Nephron progenitor cell (in vitro differentiated cells): ENCODE data around the gene GABRP.

Experiments
- DNase-seq: peaks from one replicate; pipeline ENCODE4 v3.0.0; 2021
- H3K27ac Mint-ChIP-seq: 2 replicates; pipeline ENCODE4 v1.8.0; 2021; ENCODE audit warnings: mild to moderate bottlenecking, moderate library complexity, mixed read lengths
- H3K27me3 Mint-ChIP-seq: 2 replicates; pipeline ENCODE4 v1.8.0; 2021; ENCODE audit warnings: mild to moderate bottlenecking, low read depth, mixed read lengths; ENCODE audit not compliant: poor library complexity
- H3K36me3 Mint-ChIP-seq: 2 replicates; pipeline ENCODE4 v1.8.0; 2021; ENCODE audit warnings: low read depth, mixed read lengths
- H3K4me1 Mint-ChIP-seq: 2 replicates; pipeline ENCODE4 v1.8.0; 2021; ENCODE audit warnings: mixed read lengths
- H3K4me3 Mint-ChIP-seq: 2 replicates; pipeline ENCODE4 v1.8.0; 2021; ENCODE audit warnings: mild to moderate bottlenecking, moderate library complexity, mixed read lengths
- H3K9me3 Mint-ChIP-seq: 2 replicates; pipeline ENCODE4 v1.8.0; 2021; ENCODE audit warnings: mild to moderate bottlenecking, moderate library complexity, mixed read lengths
- TF ChIP-seq, protein P1 (sequence below): fragments of 200-600 bp; sonication (generic); IDR thresholded peaks from 2 replicates; pipeline ENCODE4 v1.5.0; 2021; ENCODE audit warnings: antibody characterized with exemption

Gene GABRP

GRCh38 chr5:170783498-170784247 is at the start of gene GABRP:
Gene GABRP, plus strand, starts transcription at chr5:170783725. Its CDS starts 4,891 bp downstream, at chr5:170788616.
- TF ChIP-seq, protein P1, sequence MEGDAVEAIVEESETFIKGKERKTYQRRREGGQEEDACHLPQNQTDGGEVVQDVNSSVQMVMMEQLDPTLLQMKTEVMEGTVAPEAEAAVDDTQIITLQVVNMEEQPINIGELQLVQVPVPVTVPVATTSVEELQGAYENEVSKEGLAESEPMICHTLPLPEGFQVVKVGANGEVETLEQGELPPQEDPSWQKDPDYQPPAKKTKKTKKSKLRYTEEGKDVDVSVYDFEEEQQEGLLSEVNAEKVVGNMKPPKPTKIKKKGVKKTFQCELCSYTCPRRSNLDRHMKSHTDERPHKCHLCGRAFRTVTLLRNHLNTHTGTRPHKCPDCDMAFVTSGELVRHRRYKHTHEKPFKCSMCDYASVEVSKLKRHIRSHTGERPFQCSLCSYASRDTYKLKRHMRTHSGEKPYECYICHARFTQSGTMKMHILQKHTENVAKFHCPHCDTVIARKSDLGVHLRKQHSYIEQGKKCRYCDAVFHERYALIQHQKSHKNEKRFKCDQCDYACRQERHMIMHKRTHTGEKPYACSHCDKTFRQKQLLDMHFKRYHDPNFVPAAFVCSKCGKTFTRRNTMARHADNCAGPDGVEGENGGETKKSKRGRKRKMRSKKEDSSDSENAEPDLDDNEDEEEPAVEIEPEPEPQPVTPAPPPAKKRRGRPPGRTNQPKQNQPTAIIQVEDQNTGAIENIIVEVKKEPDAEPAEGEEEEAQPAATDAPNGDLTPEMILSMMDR: no peak
- Mint-ChIP-seq H3K27ac (no peak within 1 kb of the TSS), H3K4me3 (no peak within 1 kb of the TSS), H3K36me3 (no peaks in the 10 kb centered on the region), H3K4me1 (no peaks in the 10 kb centered on the region), H3K9me3 (no peaks in the 10 kb centered on the region), H3K27me3 (peaks cover 15% of the 10 kb centered on the region)
- DNase-seq: no peak

- TF ChIP-seq, protein P1: no peak
- Mint-ChIP-seq H3K4me1 (no peaks in the 10 kb centered on the region), H3K9me3 (peaks cover 20% of the 10 kb centered on the region), H3K4me3 (no peak overlapping the region), H3K27ac (no peak overlapping the region), H3K27me3 (peaks cover 10% of the 10 kb centered on the region), H3K36me3 (no peaks in the 10 kb centered on the region)
- no peak for DNase-seq
These were observed 46.6 kb upstream of the GABRP start for GRCh38 chr5:170736966-170737365.

GRCh38 chr5:170737591-170737990 is 45.9 kb upstream of the GABRP start:
- H3K27ac Mint-ChIP-seq: no peak overlapping the region
- DNase-seq: no peak
- peaks cover 14% of the 10 kb centered on the region for H3K27me3 Mint-ChIP-seq
- peaks cover 20% of the 10 kb centered on the region for H3K9me3 Mint-ChIP-seq
- H3K36me3 Mint-ChIP-seq: no peaks in the 10 kb centered on the region
- no peaks in the 10 kb centered on the region for H3K4me1 Mint-ChIP-seq
- H3K4me3 Mint-ChIP-seq: no peak overlapping the region
- TF ChIP-seq, protein P1: no peak

GRCh38 chr5:170738840-170739239 is 44.7 kb upstream of the GABRP start:
- H3K36me3 Mint-ChIP-seq: no peaks in the 10 kb centered on the region
- DNase-seq: no peak
- no peak overlapping the region for H3K4me3 Mint-ChIP-seq
- peaks cover 26% of the 10 kb centered on the region for H3K27me3 Mint-ChIP-seq
- TF ChIP-seq, protein P1: no peak
- H3K4me1 Mint-ChIP-seq: no peaks in the 10 kb centered on the region
- peaks cover 20% of the 10 kb centered on the region for H3K9me3 Mint-ChIP-seq
- H3K27ac Mint-ChIP-seq: no peak overlapping the region

- H3K9me3 Mint-ChIP-seq: peaks cover 18% of the 10 kb centered on the region
- H3K36me3 Mint-ChIP-seq: no peaks in the 10 kb centered on the region
- H3K27ac Mint-ChIP-seq: no peak overlapping the region
- no peak for DNase-seq
- TF ChIP-seq, protein P1: no peak
- H3K4me1 Mint-ChIP-seq: no peaks in the 10 kb centered on the region
- no peak overlapping the region for H3K4me3 Mint-ChIP-seq
- H3K27me3 Mint-ChIP-seq: peaks cover 32% of the 10 kb centered on the region
These were observed 44.1 kb upstream of the GABRP start for GRCh38 chr5:170739446-170739845.
